ENCODE data around the gene SLC51A.
"Not testable (repeated sequence)": the region's sequence is repeated elsewhere in the genome, so short reads cannot be mapped to it uniquely, and the experiment has no call there.

Gene SLC51A

GRCh38 chr3:196193736-196194541 is 22.4 kb upstream of the SLC51A start:
- DNase-seq (ENCODE audit: low spot score), result no peak

- DNase-seq (ENCODE audit: low spot score), result no peak
Observed at GRCh38 chr3:196194542-196194915, 21.8 kb upstream of the SLC51A start.

GRCh38 chr3:196195664-196196265 is 20.6 kb upstream of the SLC51A start:
- no peak for DNase-seq (ENCODE audit: low spot score)

DNA sequence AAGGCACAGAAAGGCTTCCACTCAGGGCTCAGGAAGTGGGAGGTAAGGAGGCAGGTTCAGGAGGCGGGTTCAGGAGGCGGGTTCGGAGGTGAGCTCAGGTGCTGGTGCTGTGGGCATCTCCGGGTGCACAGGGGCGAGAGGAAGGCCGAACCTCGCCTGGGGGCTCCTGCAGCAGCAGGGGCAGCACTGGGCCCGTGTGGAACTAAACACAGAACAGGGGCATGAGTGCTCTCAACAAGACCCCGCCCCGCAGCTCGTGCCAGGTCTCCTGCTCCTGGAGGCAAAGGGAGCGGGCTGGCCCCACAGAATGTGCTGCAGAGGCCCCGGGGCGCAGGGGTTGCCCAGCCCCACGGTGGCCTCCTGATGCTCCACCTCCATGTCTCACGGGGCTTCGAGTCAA is 18.8 kb upstream of the SLC51A start:
- DNase-seq (ENCODE audit: low spot score), result no peak

DNA sequence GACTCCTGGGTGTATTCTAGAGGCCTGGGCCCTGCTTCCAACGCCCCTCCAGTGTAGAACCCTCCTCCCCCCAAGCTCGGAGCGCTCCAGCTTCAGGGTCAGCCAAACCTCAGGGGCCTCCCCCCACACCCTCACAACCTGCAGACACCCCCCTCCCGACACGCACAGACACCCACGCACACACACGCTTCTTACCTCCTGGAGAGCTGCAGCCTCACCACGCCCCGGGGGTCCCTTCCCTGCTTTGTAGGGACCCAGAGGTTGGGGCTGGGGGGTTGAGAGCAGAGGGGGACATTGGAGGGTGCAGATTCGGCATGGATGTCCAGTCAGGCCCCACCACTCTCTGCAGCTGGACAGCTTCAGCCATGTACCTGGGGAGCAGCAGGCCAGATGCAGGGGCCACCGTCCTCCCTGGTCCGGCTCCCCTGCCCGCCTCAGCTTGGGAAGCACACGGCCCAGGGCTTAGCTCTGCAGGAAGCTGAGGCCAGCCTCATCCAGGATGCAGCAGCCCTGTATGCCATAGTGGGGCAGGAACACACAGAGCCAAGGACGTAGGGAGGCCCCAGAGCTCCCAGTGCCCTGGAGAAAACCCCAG is 18.2 kb upstream of the SLC51A start:
- no peak for DNase-seq (ENCODE audit: low spot score)

GRCh38 chr3:196198771-196199753 is 17.3 kb upstream of the SLC51A start:
- no peak for DNase-seq (ENCODE audit: low spot score)

GRCh38 chr3:196202516-196202970 is 13.8 kb upstream of the SLC51A start:
- peak; percentile 65 for DNase-seq (ENCODE audit: low spot score)

- no peak for DNase-seq (ENCODE audit: low spot score)
Observed at GRCh38 chr3:196203846-196204245, 12.5 kb upstream of the SLC51A start.

DNA sequence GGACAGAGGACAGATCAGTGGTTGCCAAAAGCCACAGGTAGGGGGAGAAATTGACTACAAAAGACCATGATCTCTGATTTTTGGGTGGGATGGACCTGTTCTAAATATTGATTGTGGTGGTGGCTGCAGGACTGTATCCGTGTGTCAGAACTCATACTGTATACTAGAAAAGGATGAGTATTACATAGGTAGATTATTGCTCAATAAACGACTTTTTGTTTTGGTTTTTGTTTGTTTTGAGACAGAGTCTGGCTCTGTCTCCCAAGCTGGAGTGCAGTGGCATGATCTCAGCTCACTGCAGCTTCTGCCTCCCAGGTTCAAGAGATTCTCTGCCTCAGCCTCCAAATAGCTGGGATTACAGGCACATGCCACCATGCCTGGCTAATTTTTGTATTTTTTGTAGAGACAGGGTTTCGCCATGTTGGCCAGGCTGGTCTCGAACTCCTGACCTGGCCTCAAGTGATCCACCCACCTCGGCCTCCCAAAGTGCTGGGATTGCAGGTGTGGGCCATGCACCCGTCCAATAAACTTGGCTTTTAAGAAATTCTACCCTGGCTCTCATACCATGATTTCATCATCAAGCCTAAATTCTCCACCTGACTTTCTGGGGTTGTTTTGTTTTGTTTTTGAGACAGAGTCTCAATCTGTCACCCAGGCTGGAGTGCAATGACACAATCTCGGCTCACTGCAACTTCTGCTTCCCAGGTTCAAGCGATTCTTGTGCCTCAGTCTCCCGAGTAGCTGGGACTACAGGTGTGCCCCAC is 10.7 kb upstream of the SLC51A start:
- DNase-seq (ENCODE audit: low spot score), result not testable (repeated sequence)

GRCh38 chr3:196207159-196207832 is 9.0 kb upstream of the SLC51A start:
- no peak for DNase-seq (ENCODE audit: low spot score)

DNA sequence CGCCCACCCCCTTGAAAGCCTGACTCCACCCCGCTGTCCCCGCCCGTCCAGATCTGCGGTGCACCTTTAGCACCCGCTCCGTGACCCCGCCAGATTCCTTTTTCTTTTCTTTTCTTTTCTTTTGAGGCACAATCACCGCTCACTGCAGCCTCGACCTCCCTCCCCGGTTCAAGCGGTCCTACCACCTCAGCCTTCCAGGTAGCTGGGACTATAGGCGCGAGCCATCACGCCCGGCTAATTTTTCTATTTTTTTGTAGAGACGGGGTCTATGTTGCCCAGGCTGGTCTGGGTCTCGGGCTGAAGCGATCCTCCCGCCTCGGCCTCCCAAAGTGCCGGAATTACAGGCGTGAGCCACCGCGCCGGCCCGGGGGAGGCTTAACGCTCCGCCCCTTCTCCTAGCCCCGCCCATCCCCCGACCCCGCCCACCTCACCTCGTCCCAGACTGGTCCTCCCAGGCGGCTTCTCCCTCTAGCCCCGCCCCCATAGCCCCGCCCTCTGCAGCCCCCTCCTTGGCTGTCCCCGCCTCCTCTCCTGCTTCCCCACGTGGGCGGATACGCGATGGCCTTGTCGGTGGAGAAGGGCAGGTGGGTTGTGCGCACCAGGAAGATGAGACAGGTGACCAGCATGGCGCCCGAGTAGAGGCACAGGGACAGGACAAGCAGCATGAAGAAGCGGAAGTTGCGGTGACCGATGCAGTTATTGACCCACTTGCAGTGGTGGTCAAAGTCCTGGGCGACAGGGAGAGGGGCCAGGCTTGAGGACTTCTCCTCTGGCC is 8.3 kb upstream of the SLC51A start:
- no peak for DNase-seq (ENCODE audit: low spot score)

GRCh38 chr3:196208942-196209695 is 7.2 kb upstream of the SLC51A start:
- DNase-seq (ENCODE audit: low spot score), result no peak

DNA sequence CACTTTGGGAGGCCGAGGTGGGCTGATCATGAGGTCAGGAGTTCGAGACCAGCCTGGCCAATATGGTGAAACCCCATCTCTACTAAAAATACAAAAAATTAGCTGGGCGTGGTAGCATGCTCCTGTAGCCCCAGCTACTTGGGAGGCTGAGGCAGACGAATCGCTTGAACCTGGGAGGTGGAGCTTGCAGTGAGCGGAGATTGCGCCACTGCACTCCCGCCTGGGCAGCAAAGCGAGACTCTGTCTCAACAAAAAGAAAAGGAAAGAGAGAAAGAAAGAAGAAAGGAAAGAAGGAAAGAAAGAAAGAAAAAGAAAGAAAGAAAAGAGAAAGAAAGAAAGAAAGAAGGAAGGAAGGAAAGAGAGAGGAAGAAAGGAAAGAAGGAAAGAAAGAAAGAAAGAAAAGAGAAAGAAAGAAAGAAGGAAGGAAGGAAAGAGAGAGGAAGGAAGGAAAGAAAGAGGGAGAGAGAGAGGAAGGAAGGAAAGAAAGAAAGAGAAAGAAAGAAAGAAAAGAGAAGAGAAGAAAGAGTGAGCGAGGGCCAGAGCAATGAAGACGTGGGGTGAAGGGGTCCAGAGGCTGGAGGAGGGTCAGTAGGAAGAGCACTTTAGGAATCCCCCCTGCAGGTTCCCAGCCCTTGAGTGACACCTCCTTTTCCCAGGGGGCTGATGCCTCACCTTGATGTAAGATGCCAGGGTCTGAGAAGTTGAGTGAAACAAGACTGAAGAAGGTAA is 6.2 kb upstream of the SLC51A start:
- not testable (repeated sequence) for DNase-seq (ENCODE audit: low spot score)

DNA sequence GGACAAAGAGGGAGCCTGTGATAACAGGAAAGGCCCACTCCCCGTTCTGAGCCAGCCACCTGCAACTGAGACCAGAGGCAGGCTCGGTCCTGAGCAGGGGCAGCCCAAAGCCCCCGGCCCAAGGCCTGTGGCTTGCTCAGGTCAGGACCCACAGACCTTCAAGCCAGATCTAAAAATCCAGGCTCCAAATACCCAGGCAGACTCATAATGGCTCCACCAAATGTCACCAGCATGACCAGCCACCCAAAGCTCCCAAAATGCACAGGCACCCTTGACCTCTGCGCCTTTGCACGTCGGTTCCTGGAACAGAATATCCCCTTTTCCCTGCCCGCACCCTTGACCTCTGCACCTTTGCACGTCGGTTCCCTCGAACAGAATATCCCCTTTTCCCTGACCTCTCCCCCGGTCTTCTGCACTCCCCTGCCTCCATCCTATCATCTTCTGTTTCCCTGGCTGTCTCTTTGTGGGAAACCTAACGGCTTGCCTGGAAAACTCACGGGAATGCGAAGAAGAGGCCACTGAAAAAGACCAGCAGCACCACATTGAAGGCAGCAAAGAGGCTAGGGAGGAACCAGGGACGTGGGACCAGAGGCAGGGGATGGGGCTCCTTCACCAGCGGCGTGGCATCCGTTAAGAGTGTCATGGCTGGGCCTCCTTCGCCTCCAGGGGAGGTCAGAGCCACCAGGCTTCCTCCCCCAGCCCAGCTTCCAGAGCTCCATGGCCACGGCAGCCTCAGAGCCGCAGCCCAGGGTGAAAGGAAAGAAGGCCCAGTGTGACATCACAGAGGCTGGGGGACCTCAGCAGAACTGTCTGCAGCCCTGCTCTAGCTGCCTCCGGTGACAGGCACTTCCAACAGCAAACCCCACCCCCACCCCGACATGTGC is 5.4 kb upstream of the SLC51A start, which contains the start of gene ZDHHC19:
ZDHHC19 (minus strand) TSS at position 728 of the 884 bp plus-strand sequence; CDS start at position 643, 85 bp downstream.
- DNase-seq (ENCODE audit: low spot score), result no peak

DNA sequence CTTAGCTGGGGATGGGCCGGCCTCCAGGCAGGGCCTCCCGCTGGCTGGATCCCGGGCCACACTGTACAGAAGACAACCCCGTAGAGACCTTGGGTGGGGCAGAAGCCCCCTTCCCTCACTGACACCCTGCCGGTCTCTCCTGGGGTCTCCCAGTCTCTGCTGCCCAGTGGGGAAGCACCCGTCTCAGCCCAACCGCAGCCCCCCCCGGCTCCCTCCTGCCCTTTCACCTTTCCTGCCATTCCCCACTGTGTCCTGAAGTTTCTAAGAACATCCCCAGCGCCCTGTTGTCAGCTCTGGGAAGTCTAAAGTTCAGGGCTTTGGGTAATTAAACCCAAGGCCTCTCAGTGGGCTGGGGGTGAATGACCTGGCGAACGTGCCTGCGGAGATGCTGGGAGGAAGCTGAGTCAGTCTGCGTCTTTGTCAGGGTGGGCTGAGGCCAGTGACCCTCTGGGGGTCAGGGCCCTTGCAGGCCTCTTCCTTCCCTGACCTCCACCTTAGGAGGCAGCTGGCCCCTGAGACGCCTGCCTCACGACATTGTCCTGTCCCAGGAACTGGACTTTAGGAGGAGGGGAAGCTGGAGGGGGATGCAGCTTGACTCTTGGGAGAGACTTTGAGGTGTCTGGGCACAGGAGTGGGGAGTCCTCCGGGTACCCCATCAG is 1.4 kb upstream of the SLC51A start:
- no peak for DNase-seq (ENCODE audit: low spot score)

DNA sequence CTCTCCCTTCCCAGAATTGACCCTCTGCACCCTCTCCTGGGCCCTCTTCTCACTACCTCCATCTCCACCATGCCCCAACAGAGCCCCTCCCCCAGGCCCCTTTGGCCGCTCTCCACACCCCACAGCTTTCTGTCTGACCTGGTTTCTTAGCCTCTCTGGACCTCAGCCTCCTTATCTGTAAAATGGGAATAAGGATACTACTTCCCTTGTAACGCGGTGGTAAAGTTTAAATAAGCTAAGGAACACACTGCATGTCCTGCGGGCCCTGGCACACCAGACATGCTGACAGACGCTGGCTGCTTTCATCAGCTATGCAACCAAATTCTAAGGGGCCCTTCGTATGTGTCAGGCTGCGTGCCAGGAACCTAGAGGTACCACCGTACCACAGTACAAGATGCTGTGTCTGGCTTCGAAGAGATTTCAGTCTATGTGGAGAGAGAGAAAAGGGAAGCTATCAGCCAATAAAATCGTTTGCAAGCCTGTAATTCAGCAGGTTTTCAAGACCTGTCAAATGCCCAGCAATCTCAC is 777 bp upstream of the SLC51A start:
- no peak for DNase-seq (ENCODE audit: low spot score)

Measured in Ammon's horn (tissue), 1 donor.